ENCODE measurements around the gene OR5K1. TPM values are rescaled to one million over a fixed set of nuclear protein-coding genes. Genes with fewer than 3 reads are reported as not detected.

OR5K1 gene
- polyA plus RNA-seq, 2 of the 4 experiments (the other 2 are of a cell fraction), result not detected

Other genes starting within 250 kb of the OR5K1 start
- not detected in 2 replicates for gene OR5H6, start 199.0 kb upstream of the OR5K1 start, polyA plus RNA-seq (2011; rRNA removed)
- gene OR5H6, start 199.0 kb upstream of the OR5K1 start, polyA plus RNA-seq (2017; fragmentation: RNase III; extraction: RNeasy Plus Mini Kit Qiagen cat#74134 plus additional on column Dnase treatment), result not detected in 3 replicates
- gene OR5H2, start 180.7 kb upstream of the OR5K1 start, polyA plus RNA-seq (2011; rRNA removed), result not detected in 2 replicates
- gene OR5H2, start 180.7 kb upstream of the OR5K1 start, polyA plus RNA-seq (2017; fragmentation: RNase III; extraction: RNeasy Plus Mini Kit Qiagen cat#74134 plus additional on column Dnase treatment), result not detected in 3 replicates
- not detected in 2 replicates for gene OR5K4, start 109.3 kb upstream of the OR5K1 start, polyA plus RNA-seq (2011; rRNA removed)
- gene OR5K4, start 109.3 kb upstream of the OR5K1 start, polyA plus RNA-seq (2017; fragmentation: RNase III; extraction: RNeasy Plus Mini Kit Qiagen cat#74134 plus additional on column Dnase treatment), result not detected in 3 replicates
- not detected in 2 replicates for gene OR5K3, start 72.5 kb upstream of the OR5K1 start, polyA plus RNA-seq (2011; rRNA removed)
- not detected in 3 replicates for gene OR5K3, start 72.5 kb upstream of the OR5K1 start, polyA plus RNA-seq (2017; fragmentation: RNase III; extraction: RNeasy Plus Mini Kit Qiagen cat#74134 plus additional on column Dnase treatment)
- not detected in 2 replicates for gene OR5K2, start 34.5 kb downstream of the OR5K1 start, polyA plus RNA-seq (2011; rRNA removed)
- not detected in 3 replicates for gene OR5K2, start 34.5 kb downstream of the OR5K1 start, polyA plus RNA-seq (2017; fragmentation: RNase III; extraction: RNeasy Plus Mini Kit Qiagen cat#74134 plus additional on column Dnase treatment)
- gene CLDND1, start 59.7 kb downstream of the OR5K1 start, polyA plus RNA-seq (2011; rRNA removed), result 150 TPM in 2 replicates
- 45.2 to 50.5 TPM (median 49.0 TPM) in 3 replicates for gene CLDND1, start 59.7 kb downstream of the OR5K1 start, polyA plus RNA-seq (2017; fragmentation: RNase III; extraction: RNeasy Plus Mini Kit Qiagen cat#74134 plus additional on column Dnase treatment)
- gene GPR15, start 68.8 kb downstream of the OR5K1 start, polyA plus RNA-seq (2011; rRNA removed), result not detected in 2 replicates
- gene GPR15, start 68.8 kb downstream of the OR5K1 start, polyA plus RNA-seq (2017; fragmentation: RNase III; extraction: RNeasy Plus Mini Kit Qiagen cat#74134 plus additional on column Dnase treatment), result not detected in 3 replicates
- gene CPOX, start 130.4 kb downstream of the OR5K1 start, polyA plus RNA-seq (2011; rRNA removed), result 28.0 and 30.3 TPM in 2 replicates
- gene CPOX, start 130.4 kb downstream of the OR5K1 start, polyA plus RNA-seq (2017; fragmentation: RNase III; extraction: RNeasy Plus Mini Kit Qiagen cat#74134 plus additional on column Dnase treatment), result 20.8 to 25.7 TPM (median 22.1 TPM) in 3 replicates